Chondrocyte (in vitro differentiated cells): ENCODE data around the gene TNFRSF8. TPM values are rescaled to one million over a fixed set of nuclear protein-coding genes. Genes with fewer than 3 reads are reported as not detected.

Experiments
- DNase-seq: peaks from one replicate; pipeline ENCODE4 v3.0.0; 2021; ENCODE audit warnings: mixed read lengths, low spot score
- H3K27ac Mint-ChIP-seq: one replicate; pipeline ENCODE4 v1.8.0; 2021; ENCODE audit warnings: mild to moderate bottlenecking, moderate library complexity, mixed read lengths; ENCODE audit not compliant: unreplicated experiment
- H3K27me3 Mint-ChIP-seq: 2 replicates; pipeline ENCODE4 v1.8.0; 2021; ENCODE audit warnings: low read depth, mixed read lengths
- H3K36me3 Mint-ChIP-seq: 2 replicates; pipeline ENCODE4 v1.8.0; 2021; ENCODE audit warnings: low read depth, mixed read lengths
- H3K4me1 Mint-ChIP-seq: 2 replicates; pipeline ENCODE4 v1.8.0; 2021; ENCODE audit warnings: low read depth, mild to moderate bottlenecking, mixed read lengths
- H3K4me3 Mint-ChIP-seq: one replicate; pipeline ENCODE4 v1.8.0; 2021; ENCODE audit warnings: mild to moderate bottlenecking, moderate library complexity, mixed read lengths; ENCODE audit not compliant: unreplicated experiment
- H3K9me3 Mint-ChIP-seq: 2 replicates; pipeline ENCODE4 v1.8.0; 2021; ENCODE audit warnings: low read depth, mixed read lengths
- CTCF ChIP-seq: fragments of 200-600 bp; sonication (generic); IDR thresholded peaks from 2 replicates; pipeline ENCODE4 v1.5.0; 2021; ENCODE audit warnings: antibody characterized with exemption, mild to moderate bottlenecking, moderate library complexity
- total RNA-seq: library from RNA; stranded (reverse); gene quantifications from 3 replicates; pipeline ENCODE4 v1.2.1, GENCODE V29; 2021

TNFRSF8 gene
- total RNA-seq, 1 donor from 2014 or later = not detected

GRCh38 chr1:12142141-12142823, 79.2 kb downstream of the TNFRSF8 start:
- H3K27me3 Mint-ChIP-seq = peaks cover 4% of the 10 kb centered on the region
- no peak for DNase-seq
- no peaks in the 10 kb centered on the region for H3K36me3 Mint-ChIP-seq
- H3K27ac Mint-ChIP-seq = no peak overlapping the region
- TF ChIP-seq CTCF = no peak
- no peak overlapping the region for H3K4me3 Mint-ChIP-seq
- H3K4me1 Mint-ChIP-seq = peaks cover 11% of the 10 kb centered on the region
- H3K9me3 Mint-ChIP-seq = no peaks in the 10 kb centered on the region

GRCh38 chr1:12142891-12143630, 80.0 kb downstream of the TNFRSF8 start:
- Mint-ChIP-seq H3K4me1 (peaks cover 11% of the 10 kb centered on the region), H3K9me3 (no peaks in the 10 kb centered on the region), H3K36me3 (no peaks in the 10 kb centered on the region), H3K27me3 (peaks cover 4% of the 10 kb centered on the region), H3K27ac (peak overlapping the region; percentile 72), H3K4me3 (no peak overlapping the region)
- no peak for TF ChIP-seq CTCF
- DNase-seq = no peak

GRCh38 chr1:12143631-12144155, 80.6 kb downstream of the TNFRSF8 start:
- H3K4me3 Mint-ChIP-seq = peak overlapping the region; percentile 45
- no peaks in the 10 kb centered on the region for H3K36me3 Mint-ChIP-seq
- peak; percentile 37 for TF ChIP-seq CTCF
- H3K9me3 Mint-ChIP-seq = no peaks in the 10 kb centered on the region
- peak overlapping the region; percentile 72 for H3K27ac Mint-ChIP-seq
- peaks cover 11% of the 10 kb centered on the region for H3K4me1 Mint-ChIP-seq
- peaks cover 4% of the 10 kb centered on the region for H3K27me3 Mint-ChIP-seq
- DNase-seq = no peak

- Mint-ChIP-seq H3K27ac (peak overlapping the region; percentile 72), H3K4me1 (peaks cover 11% of the 10 kb centered on the region), H3K4me3 (no peak overlapping the region), H3K9me3 (no peaks in the 10 kb centered on the region), H3K27me3 (peaks cover 4% of the 10 kb centered on the region), H3K36me3 (no peaks in the 10 kb centered on the region)
- TF ChIP-seq CTCF = no peak
- DNase-seq = no peak
Observed at GRCh38 chr1:12144236-12144635, 81.1 kb downstream of the TNFRSF8 start.

- DNase-seq = no peak
- H3K27me3 Mint-ChIP-seq = peaks cover 4% of the 10 kb centered on the region
- H3K36me3 Mint-ChIP-seq = peaks cover 1% of the 10 kb centered on the region
- H3K27ac Mint-ChIP-seq = no peak overlapping the region
- peaks cover 3% of the 10 kb centered on the region for H3K9me3 Mint-ChIP-seq
- peaks cover 11% of the 10 kb centered on the region for H3K4me1 Mint-ChIP-seq
- no peak for TF ChIP-seq CTCF
- no peak overlapping the region for H3K4me3 Mint-ChIP-seq
Observed at GRCh38 chr1:12144969-12145368, 81.9 kb downstream of the TNFRSF8 start.
